HG03066 (cell line): ENCODE results near the gene UBQLN1.
"Not testable (repeated sequence)": the region's sequence is repeated elsewhere in the genome, so short reads cannot be mapped to it uniquely, and the experiment has no call there.

Experiments used
- ATAC-seq: cut with Tn5 transposase; IDR thresholded peaks from one replicate; pipeline ENCODE4 v1.9.1; 2021; ENCODE audit warnings: low read depth; ENCODE audit not compliant: unreplicated experiment

The UBQLN1 gene

GRCh38 chr9:83639266-83639665, 68.5 kb downstream of the UBQLN1 start:
- no peak for ATAC-seq

DNA sequence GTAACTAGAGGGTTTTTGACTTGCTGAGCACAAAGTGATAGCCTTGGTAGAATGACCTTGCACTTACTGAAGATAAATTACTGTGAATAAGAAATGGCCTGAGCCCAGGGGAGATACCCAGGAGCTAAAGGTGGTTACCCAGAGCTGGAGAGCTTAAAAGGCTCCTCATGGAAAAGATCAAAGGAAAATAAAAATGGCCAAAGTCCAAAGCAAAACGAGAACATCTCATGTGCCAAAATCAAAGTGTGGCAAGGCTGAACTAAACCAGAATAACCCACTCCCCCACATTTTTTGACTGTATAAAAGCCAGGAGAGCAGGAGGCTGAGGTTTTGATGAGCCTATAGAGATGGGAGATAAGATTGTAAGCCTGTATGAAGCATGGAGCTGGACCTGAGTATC, 70.4 kb downstream of the UBQLN1 start:
- ATAC-seq = no peak

DNA sequence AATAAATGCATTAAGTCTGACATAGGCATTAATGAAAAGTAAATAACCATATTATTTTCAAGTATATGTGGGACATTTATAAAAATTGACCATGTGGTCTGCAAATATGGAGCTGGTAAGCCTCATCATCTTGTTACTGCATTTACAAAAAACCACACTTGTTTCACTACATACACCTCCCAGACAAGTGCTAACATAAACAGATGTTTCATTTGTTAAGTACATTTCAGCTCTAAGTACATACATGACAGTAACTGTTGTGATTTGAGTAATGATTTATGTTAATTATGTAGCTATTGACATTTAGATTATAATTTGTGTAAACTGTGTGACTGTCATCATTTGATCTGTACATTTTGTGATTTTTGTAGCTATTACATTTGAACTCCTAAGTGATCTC, 70.9 kb downstream of the UBQLN1 start:
- ATAC-seq = no peak

DNA sequence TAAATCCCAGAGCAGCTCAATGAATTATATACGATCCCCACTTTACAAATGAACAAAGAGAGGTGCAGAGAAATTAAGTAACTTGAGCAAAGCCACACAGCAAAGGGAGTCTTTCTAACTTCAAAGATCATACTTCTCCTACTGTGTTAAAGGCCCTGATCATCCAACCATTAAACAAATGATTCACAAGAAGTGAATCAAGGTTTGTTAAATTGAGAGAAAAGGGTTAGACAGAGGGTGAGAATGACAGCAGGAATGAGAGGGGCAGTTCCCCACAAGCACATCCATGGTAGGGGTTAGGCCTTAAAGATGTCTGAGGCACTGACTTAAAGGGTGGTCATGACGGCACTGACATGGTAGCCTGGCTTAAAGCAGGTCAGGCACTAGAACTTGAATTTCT, 74.1 kb downstream of the UBQLN1 start:
- no peak for ATAC-seq

- no peak for ATAC-seq
These were observed 74.5 kb downstream of the UBQLN1 start for GRCh38 chr9:83633255-83633654.

DNA sequence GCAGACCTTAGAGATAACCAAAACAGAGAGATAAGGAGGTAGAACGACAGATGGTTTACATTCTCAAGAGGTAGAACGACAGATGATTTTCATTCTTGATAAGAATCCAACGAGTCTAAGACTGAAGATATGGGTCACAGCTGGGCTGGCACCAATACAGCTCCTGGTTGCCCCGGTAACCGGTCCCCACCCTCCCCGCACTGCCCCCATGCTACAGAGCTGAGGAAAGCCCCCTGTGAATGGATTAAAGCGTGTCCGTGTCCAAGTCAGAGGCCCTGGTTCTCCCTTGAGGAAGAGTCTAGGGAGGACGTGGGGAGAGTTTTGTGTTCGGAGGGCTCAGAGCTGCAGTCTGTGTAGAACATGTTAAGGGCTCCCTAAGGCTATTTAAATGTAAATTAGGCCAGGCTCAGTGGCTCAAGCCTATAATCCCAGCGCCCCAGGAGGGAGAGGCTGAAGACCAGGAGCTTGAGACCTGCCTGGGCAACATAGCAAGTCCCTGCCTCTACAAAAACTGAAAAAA, 76.8 kb downstream of the UBQLN1 start:
- ATAC-seq = no peak

DNA sequence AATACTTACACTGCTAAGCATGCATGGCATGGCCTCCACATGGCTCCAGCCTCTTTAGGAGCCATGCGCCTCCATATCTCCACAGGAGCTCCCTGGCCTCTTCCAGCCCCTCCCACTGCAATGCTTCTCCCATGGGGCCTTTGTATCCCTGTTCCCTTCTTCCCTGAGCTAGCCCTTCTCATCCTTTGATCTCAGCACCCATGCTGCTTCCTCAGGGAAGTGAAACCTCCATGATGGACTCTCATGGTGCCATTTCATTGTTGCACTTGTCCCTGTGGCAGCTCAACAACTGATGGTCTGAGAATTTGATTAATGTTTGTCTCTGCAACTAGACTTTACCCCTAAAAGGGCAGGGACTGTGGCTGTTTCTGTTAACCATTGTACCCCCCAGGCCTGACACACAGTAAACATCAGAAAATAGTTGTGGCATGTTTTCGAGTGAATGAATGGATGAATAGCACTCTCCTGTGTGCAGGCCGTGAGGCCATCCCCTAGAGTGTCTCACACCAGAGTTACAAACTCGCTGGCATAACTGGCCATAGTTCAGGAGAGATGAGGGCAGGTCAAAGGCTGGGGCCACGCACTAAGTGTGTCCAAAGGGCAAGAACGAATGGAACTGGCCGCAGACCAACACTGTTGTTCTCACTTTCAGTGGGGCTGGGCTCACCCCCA, 78.2 kb downstream of the UBQLN1 start:
- ATAC-seq = no peak

DNA sequence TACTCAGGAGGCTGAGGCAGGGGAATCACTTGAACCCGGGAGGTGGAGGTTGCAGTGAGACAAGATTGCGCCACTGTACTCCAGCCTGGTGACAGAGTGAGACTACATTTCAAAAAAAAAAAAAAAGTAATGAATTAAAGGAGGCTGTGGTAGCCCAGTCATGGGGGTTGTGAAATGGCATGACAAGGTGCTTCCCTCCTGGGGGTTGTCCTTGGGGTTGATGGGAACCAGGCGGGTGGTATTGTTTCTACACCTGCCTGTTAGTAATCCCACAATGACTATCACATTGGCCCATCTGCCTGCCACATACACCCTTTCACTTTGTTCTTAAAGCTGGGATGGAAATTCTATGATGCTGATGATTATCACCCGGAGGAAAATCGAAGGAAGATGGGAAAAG, 79.2 kb downstream of the UBQLN1 start:
- ATAC-seq = no peak

DNA sequence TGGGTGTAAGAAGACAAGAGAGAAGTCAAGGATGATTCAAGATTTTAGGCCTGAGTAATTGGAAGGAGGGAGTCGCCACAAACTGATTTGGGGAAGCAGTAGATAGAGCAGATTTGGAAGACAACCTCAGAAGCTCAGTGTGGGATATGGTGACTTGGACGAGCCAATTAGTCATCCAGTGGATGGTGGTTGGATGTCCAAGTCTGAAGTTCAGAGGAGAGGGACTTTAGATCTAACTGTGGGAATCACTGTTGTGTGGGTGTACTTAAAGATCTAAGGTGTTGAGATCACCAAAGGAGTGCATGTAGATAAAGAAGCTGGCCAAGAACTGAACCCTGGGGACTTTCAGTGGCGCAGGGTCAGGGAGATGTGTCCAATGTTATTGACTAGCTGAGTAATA, 82.6 kb downstream of the UBQLN1 start:
- no peak for ATAC-seq

GRCh38 chr9:83623679-83624076, 84.1 kb downstream of the UBQLN1 start:
- peak; percentile 18 for ATAC-seq

DNA sequence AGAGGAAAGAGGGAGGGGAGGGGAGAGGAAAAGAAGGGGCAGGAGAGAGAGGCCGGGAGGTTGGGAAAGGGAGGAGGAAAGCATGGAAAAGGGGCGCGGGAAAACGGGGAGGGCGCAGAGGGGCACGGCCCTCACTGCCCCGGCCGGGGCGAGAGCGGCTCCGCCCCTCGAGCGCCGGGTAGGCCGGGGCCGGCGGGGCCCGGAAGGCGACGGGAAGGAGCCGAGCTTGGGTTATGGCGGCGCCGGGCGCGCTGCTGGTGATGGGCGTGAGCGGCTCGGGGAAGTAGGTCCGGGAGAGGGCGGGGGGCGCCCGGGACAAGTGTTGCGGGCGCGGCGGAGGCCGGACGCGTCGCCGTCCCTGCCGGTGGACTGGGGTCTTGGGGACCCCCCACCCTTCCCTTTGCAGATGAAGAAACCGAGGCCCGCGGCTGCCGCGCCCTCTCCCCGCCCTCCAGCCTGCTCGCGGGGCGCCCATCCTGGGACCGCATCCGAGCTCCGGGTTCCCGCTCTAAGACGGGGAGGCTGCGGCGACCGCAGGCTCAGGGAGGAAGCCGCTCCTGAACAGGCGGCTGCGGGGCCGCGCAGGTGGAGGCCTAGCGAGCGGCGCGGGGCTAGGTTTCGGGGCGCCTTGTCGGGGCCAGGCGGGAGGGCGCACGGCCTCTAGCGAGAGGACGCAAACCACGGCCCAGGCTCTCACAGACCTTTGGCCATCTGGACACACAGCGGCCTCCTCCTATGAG, 84.6 kb downstream of the UBQLN1 start, which contains the start of gene IDNK:
TSS of gene IDNK (plus strand) at position 205 of the 740 bp plus-strand sequence. CDS start at position 234, 29 bp downstream.
- ATAC-seq = peak; percentile 81

DNA sequence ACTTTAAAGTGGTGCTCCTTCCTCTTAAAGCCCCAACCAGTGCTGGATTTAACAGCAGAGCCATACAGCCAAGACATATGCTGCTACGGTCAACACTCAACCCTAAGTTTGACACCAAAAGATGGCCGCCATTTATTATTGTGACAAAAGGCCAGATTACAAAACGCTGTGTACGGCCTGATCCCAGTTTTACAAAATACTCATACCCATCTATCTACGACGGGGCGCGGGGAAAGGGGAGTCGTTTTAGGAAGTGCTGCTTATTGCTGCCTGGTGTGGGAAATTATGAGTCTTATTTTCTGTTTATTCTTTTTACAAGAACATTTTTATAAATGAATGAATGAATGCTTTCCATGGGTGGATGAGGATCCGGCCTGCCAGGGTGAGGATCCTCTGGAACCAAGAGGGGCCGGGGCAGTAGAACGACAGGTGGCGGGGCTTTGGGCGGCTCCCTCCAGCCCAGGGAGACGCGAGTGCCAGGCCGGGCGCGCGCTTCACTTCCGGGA, 85.3 kb downstream of the UBQLN1 start:
- ATAC-seq = peak; percentile 45

- no peak for ATAC-seq
These were observed 86.7 kb downstream of the UBQLN1 start for GRCh38 chr9:83620841-83621636.

GRCh38 chr9:83617299-83617698, 90.5 kb downstream of the UBQLN1 start:
- no peak for ATAC-seq

- not testable (repeated sequence) for ATAC-seq
These were observed 94.5 kb downstream of the UBQLN1 start for GRCh38 chr9:83613298-83613697.
